Left lung (tissue), 10 donors: Measurements from ENCODE around the gene GUCY2F. TPM values are rescaled to one million over a fixed set of nuclear protein-coding genes. Genes with fewer than 3 reads are reported as not detected.

Experiments
- ATAC-seq: fragments of 200-7000 bp; cut with Tn5 transposase; one replicate; pipeline ENCODE4 v1.9.1; 2020; ENCODE audit warnings: moderate library complexity
- DNase-seq, 4 donors: peaks; one replicate each; pipeline ENCODE4 v3.0.0-alpha.2; 2013 to 2020
- H3K27ac ChIP-seq, 2 donors: fragments of 200-600 bp; sonication (generic) in 1 of 2; one replicate each; pipeline versions ENCODE4 v1.5.0 to v1.8.0; 2020 to 2021
- H3K27me3 ChIP-seq, 2 donors: fragments of 200-600 bp; sonication (generic) in 1 of 2; one replicate each; pipeline versions ENCODE4 v1.5.0 to v1.8.0; 2020 to 2021
- H3K36me3 ChIP-seq, 2 donors: fragments of 200-600 bp; sonication (generic) in 1 of 2; one replicate each; pipeline versions ENCODE4 v1.5.0 to v1.8.0; 2020 to 2021
- H3K4me1 ChIP-seq, 2 donors: fragments of 200-600 bp; one replicate each; pipeline ENCODE4 v1.8.0; 2021
- H3K4me3 ChIP-seq, 2 donors: fragments of 200-600 bp; sonication (generic) in 1 of 2; one replicate each; pipeline versions ENCODE4 v1.5.0 to v1.8.0; 2020 to 2021; ENCODE audit warnings: mild to moderate bottlenecking in 1 of 2
- H3K9me3 ChIP-seq, 2 donors: fragments of 200-600 bp; sonication (generic) in 1 of 2; one replicate each; pipeline versions ENCODE4 v1.5.0 to v1.8.0; 2020 to 2021
- CTCF ChIP-seq, 2 donors: fragments of 200-600 bp; sonication (generic) in 1 of 2; IDR thresholded peaks; one replicate each; pipeline versions ENCODE4 v1.5.0 to v1.8.0; 2021; ENCODE audit warnings: antibody characterized with exemption in 2 of 2
- intact Hi-C, 2 donors: fragments of 100-400 bp; cut with DNase I; formaldehyde crosslinking; loops; one replicate each; pipeline versions ENCODE4 v1.11.2 to v1.14.2; 2022
- polyA plus RNA-seq, 6 donors: library from polyadenylated mRNA; unstranded; fragments of 120-200 nt; gene quantifications; one replicate each; pipeline ENCODE4 v1.2.1, GENCODE V29; 2013; ENCODE audit not compliant: insufficient read length in 6 of 6
- total RNA-seq, 2 donors: library from RNA; stranded (reverse); fragmentation: NEBNext Ultra II Directional; extraction: Animal tissue kit (Norgen Biotek cat#: 25700); gene quantifications; one replicate each; pipeline ENCODE4 v1.2.1, GENCODE V29; 2021
- donor health status: DM: no; HTN: yes; CAD: no.
- donor health status: DM: no; HTN: no; CAD: no.

The GUCY2F gene
- total and polyA plus RNA-seq, 8 donors = 0.03 to 0.10 TPM; not detected in 6

- no peak for TF ChIP-seq CTCF (IDR thresholded peaks at IDR 0.05)
- Histone ChIP-seq H3K4me1 (no peaks in the 10 kb centered on the region), H3K27ac (no peak overlapping the region), H3K36me3 (no peaks in the 10 kb centered on the region), H3K27me3 (no peaks in the 10 kb centered on the region), H3K4me3 (no peak overlapping the region), H3K9me3 (no peaks in the 10 kb centered on the region)
- DNase-seq (no peak), ATAC-seq (no peak)
- intact Hi-C loops = no loop called here
Measured at GRCh38 chrX:109374262-109374960, 107.5 kb downstream of the GUCY2F start.

GRCh38 chrX:109373468-109373867 lies 108.4 kb downstream of the GUCY2F start:
- no peak overlapping the region for H3K27ac ChIP-seq
- no peak for DNase-seq
- no peaks in the 10 kb centered on the region for H3K27me3 ChIP-seq
- no peaks in the 10 kb centered on the region for H3K36me3 ChIP-seq
- no peaks in the 10 kb centered on the region for H3K9me3 ChIP-seq
- no peak overlapping the region for H3K4me3 ChIP-seq
- intact Hi-C loops = no loop called here
- TF ChIP-seq CTCF (IDR thresholded peaks at IDR 0.05) = no peak
- no peak for ATAC-seq
- no peaks in the 10 kb centered on the region for H3K4me1 ChIP-seq

- no peak for DNase-seq
- no peak for ATAC-seq
- no peak overlapping the region for H3K27ac ChIP-seq
- no peak overlapping the region for H3K4me3 ChIP-seq
- no peaks in the 10 kb centered on the region for H3K4me1 ChIP-seq
- no peaks in the 10 kb centered on the region for H3K27me3 ChIP-seq
- no peaks in the 10 kb centered on the region for H3K9me3 ChIP-seq
- no peak for TF ChIP-seq CTCF (IDR thresholded peaks at IDR 0.05)
- intact Hi-C loops = no loop called here
- H3K36me3 ChIP-seq = no peaks in the 10 kb centered on the region
Measured at GRCh38 chrX:109372716-109373115, 109.2 kb downstream of the GUCY2F start.

- DNase-seq (no peak), ATAC-seq (no peak)
- Histone ChIP-seq H3K4me1 (no peaks in the 10 kb centered on the region), H3K36me3 (no peaks in the 10 kb centered on the region), H3K27me3 (no peaks in the 10 kb centered on the region), H3K9me3 (no peaks in the 10 kb centered on the region), H3K4me3 (no peak overlapping the region), H3K27ac (no peak overlapping the region)
- intact Hi-C loops = no loop called here
- no peak for TF ChIP-seq CTCF (IDR thresholded peaks at IDR 0.05)
Measured at GRCh38 chrX:109372291-109372690, 109.6 kb downstream of the GUCY2F start.

- no peak overlapping the region for H3K27ac ChIP-seq
- no peak for ATAC-seq
- H3K4me3 ChIP-seq = no peak overlapping the region
- intact Hi-C loops = no loop called here
- no peak for TF ChIP-seq CTCF (IDR thresholded peaks at IDR 0.05)
- no peaks in the 10 kb centered on the region for H3K36me3 ChIP-seq
- no peaks in the 10 kb centered on the region for H3K4me1 ChIP-seq
- H3K9me3 ChIP-seq = no peaks in the 10 kb centered on the region
- no peaks in the 10 kb centered on the region for H3K27me3 ChIP-seq
- no peak for DNase-seq
Measured at GRCh38 chrX:109362101-109362500, 119.8 kb downstream of the GUCY2F start.
